ENCODE results near the gene ITGB1.

- TF ChIP-seq POLR2A (IDR thresholded peaks at IDR 0.05) (no peak), CTCF (IDR thresholded peaks at IDR 0.05) (no peak)
Observed at GRCh38 chr10:32961343-32961894, 3.4 kb upstream of the ITGB1 start.

All from lower leg skin (tissue), 3 donors.